GM12892 (cell line): Measurements from ENCODE around the gene USP13.

ENCODE experiments used
- POLR2A ChIP-seq: IDR thresholded peaks from 2 replicates; pipeline ENCODE4 v1.6.1; 2011; ENCODE audit warnings: low read depth, low read length, control low read depth
- POLR2AphosphoS5 ChIP-seq: IDR thresholded peaks from 2 replicates; pipeline ENCODE4 v1.6.1; 2011; ENCODE audit warnings: low read depth, low read length, control low read depth
- TAF1 ChIP-seq: IDR thresholded peaks from 2 replicates; pipeline ENCODE4 v1.6.1; 2011; ENCODE audit warnings: low read depth, mild to moderate bottlenecking, control low read depth, low read length, borderline replicate concordance

GRCh38 chr3:179697736-179698332, 45.0 kb downstream of the USP13 start:
- TF ChIP-seq POLR2A (no peak), POLR2AphosphoS5 (no peak), TAF1 (no peak)
